ENCODE measurements around the gene CYBC1. TPM values are rescaled to one million over a fixed set of nuclear protein-coding genes. Genes with fewer than 3 reads are reported as not detected.

The CYBC1 gene
- total RNA-seq, 4 donors from 2014 or later, result 79.2 to 103 (median 88.0) TPM

GRCh38 chr17:82441691-82442487 lies 8.7 kb downstream of the CYBC1 start:
- no peak for TF ChIP-seq POLR2A (IDR thresholded peaks at IDR 0.05)
- TF ChIP-seq, protein P1, sequence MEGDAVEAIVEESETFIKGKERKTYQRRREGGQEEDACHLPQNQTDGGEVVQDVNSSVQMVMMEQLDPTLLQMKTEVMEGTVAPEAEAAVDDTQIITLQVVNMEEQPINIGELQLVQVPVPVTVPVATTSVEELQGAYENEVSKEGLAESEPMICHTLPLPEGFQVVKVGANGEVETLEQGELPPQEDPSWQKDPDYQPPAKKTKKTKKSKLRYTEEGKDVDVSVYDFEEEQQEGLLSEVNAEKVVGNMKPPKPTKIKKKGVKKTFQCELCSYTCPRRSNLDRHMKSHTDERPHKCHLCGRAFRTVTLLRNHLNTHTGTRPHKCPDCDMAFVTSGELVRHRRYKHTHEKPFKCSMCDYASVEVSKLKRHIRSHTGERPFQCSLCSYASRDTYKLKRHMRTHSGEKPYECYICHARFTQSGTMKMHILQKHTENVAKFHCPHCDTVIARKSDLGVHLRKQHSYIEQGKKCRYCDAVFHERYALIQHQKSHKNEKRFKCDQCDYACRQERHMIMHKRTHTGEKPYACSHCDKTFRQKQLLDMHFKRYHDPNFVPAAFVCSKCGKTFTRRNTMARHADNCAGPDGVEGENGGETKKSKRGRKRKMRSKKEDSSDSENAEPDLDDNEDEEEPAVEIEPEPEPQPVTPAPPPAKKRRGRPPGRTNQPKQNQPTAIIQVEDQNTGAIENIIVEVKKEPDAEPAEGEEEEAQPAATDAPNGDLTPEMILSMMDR (IDR thresholded peaks at IDR 0.05), result no peak
- peak overlapping the region in 1 of 4 donors; percentile 78 for H3K27ac ChIP-seq
- H3K9me3 ChIP-seq, result no peaks in the 10 kb centered on the region
- peaks cover 0 to 56% (median 0%) of the 10 kb centered on the region in 3 donors for H3K36me3 ChIP-seq
- DNase-seq, result peak in 2 of 3 donors; percentile 71 to 72
- no peaks in the 10 kb centered on the region for H3K27me3 ChIP-seq
- no peak overlapping the region for H3K4me3 ChIP-seq
- H3K4me1 ChIP-seq, result peaks cover 0 to 38% (median 9%) of the 10 kb centered on the region in 4 donors

DNA sequence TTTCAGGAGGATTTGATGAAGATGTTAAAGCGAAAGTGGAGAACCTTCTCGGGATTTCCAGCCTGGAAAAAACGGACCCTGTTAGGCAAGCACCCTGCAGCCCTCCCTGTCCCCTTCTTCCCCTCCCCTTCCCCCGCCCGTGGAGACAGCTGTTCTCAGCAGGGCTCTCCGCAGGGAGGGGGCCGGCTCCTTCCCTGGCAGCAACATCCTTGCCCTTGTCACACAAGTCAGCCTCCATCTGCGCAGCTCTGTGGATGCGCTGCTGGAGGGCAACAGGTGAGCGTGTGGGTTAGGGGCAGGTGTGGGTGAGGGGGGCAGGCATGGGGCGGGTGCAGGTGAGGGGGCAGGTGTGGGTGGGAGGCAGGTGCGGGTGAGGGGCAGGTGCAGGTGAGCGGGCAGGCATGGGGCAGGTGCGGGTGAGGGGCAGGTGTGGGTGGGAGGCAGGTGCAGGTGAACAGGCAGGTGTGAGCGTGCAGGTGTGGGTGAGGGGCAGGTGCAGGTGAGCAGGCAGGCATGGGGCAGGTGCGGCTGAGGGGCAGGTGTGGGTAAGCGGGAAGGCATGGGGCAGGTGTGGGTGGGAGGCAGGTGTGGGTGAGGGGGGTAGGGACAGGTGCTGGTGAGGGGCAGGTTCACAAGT lies 9.4 kb downstream of the CYBC1 start:
- Histone ChIP-seq H3K27ac (peak overlapping the region in 1 of 4 donors; percentile 78), H3K27me3 (no peaks in the 10 kb centered on the region), H3K9me3 (no peaks in the 10 kb centered on the region), H3K4me3 (no peak overlapping the region), H3K36me3 (peaks cover 0 to 56% (median 0%) of the 10 kb centered on the region in 3 donors), H3K4me1 (peaks cover 0 to 33% (median 9%) of the 10 kb centered on the region in 4 donors)
- TF ChIP-seq POLR2A (IDR thresholded peaks at IDR 0.05), result no peak
- peak in 1 of 3 donors; percentile 51 for DNase-seq

GRCh38 chr17:82440469-82440981 lies 10.0 kb downstream of the CYBC1 start:
- peak in 1 of 3 donors; percentile 28 for DNase-seq
- Histone ChIP-seq H3K9me3 (no peaks in the 10 kb centered on the region), H3K4me1 (peaks cover 0 to 35% (median 9%) of the 10 kb centered on the region in 4 donors), H3K27me3 (no peaks in the 10 kb centered on the region), H3K4me3 (no peak overlapping the region), H3K27ac (peak overlapping the region in 1 of 4 donors; percentile 78), H3K36me3 (peaks cover 0 to 56% (median 0%) of the 10 kb centered on the region in 3 donors)
- TF ChIP-seq POLR2A (IDR thresholded peaks at IDR 0.05), result no peak
- TF ChIP-seq, protein P1 (IDR thresholded peaks at IDR 0.05), result no peak

GRCh38 chr17:82439829-82440365 lies 10.7 kb downstream of the CYBC1 start:
- no peak for DNase-seq
- H3K36me3 ChIP-seq, result peaks cover 0 to 56% (median 0%) of the 10 kb centered on the region in 3 donors
- H3K4me3 ChIP-seq, result no peak overlapping the region
- H3K4me1 ChIP-seq, result peaks cover 0 to 36% (median 9%) of the 10 kb centered on the region in 4 donors
- TF ChIP-seq POLR2A (IDR thresholded peaks at IDR 0.05), result no peak
- TF ChIP-seq, protein P1 (IDR thresholded peaks at IDR 0.05), result no peak
- H3K27me3 ChIP-seq, result no peaks in the 10 kb centered on the region
- peak overlapping the region in 1 of 4 donors; percentile 78 for H3K27ac ChIP-seq
- H3K9me3 ChIP-seq, result no peaks in the 10 kb centered on the region

- Histone ChIP-seq H3K27me3 (no peaks in the 10 kb centered on the region), H3K27ac (peak overlapping the region in 1 of 4 donors; percentile 78), H3K9me3 (no peaks in the 10 kb centered on the region), H3K4me1 (peaks cover 0 to 40% (median 9%) of the 10 kb centered on the region in 4 donors), H3K4me3 (no peak overlapping the region), H3K36me3 (peaks cover 0 to 50% (median 0%) of the 10 kb centered on the region in 3 donors)
- TF ChIP-seq, protein P1 (IDR thresholded peaks at IDR 0.05), result no peak
- no peak for TF ChIP-seq POLR2A (IDR thresholded peaks at IDR 0.05)
- no peak for DNase-seq
These were observed 11.2 kb downstream of the CYBC1 start for GRCh38 chr17:82439194-82439828.
